Measurements from ENCODE around the gene MMP17. TPM values are rescaled to one million over a fixed set of nuclear protein-coding genes. Genes with fewer than 3 reads are reported as not detected.

Gene MMP17
- total and polyA plus RNA-seq, 2 donors (not counting 1 experiment from before 2014, with no cell fraction given): 14.8 to 140 TPM

- no peak for DNase-seq
- no peaks in the 10 kb centered on the region for H3K79me2 ChIP-seq (ENCODE audit: control insufficient read depth, insufficient read depth, low read length)
- H2AFZ ChIP-seq (ENCODE audit: insufficient read depth, low read depth, low read length, poor library complexity, severe bottlenecking): no peak overlapping the region
- H3K9me3 Mint-ChIP-seq (ENCODE audit: insufficient read depth): no peaks in the 10 kb centered on the region
- ChIA-PET POLR2A (no interaction called here), CTCF (interaction anchor here (1.0 kb wide), 1 partner anchor 82 kb away, joined by 3 read pairs; no protein-coding TSS in a partner anchor)
- peaks cover 12% of the 10 kb centered on the region for H3K27me3 Mint-ChIP-seq
- intact Hi-C loops (cut with micrococcal nuclease): loop anchor here (2.0 kb wide), 1 partner anchor 95 kb away; the partner anchor contains the start of gene EP400
- no peak overlapping the region for H3K27ac Mint-ChIP-seq
- TF ChIP-seq EZH2 (IDR thresholded peaks at IDR 0.05; ENCODE audit: borderline replicate concordance, insufficient read depth, low read depth, low read length, poor library complexity, severe bottlenecking): no peak
- TF ChIP-seq CTCF (IDR thresholded peaks at IDR 0.05): no peak
- H3K27ac ChIP-seq (ENCODE audit: low read length in 2 of 2): no peak overlapping the region
- peaks cover 0 to 5% (median 0%) of the 10 kb centered on the region in 3 donors for H3K9me3 ChIP-seq (ENCODE audit: control extremely low read depth in 1 of 3, control insufficient read depth in 2 of 3, insufficient read depth in 1 of 3, low read length in 2 of 3)
- H3K4me2 ChIP-seq (replicated peaks; ENCODE audit: low read depth, low read length, poor library complexity, severe bottlenecking): no peak overlapping the region
- ATAC-seq (ENCODE audit: low read depth): no peak
- peaks cover 18 to 19% of the 10 kb centered on the region in 2 donors for H3K4me1 ChIP-seq (ENCODE audit: control insufficient read depth in 2 of 2, insufficient read depth in 2 of 2, low read length in 2 of 2)
- no peak overlapping the region for H3K9ac ChIP-seq (ENCODE audit: low read length)
- H3K36me3 ChIP-seq (replicated peaks in 1 of 2; ENCODE audit: control extremely low read depth in 1 of 2, control insufficient read depth in 1 of 2, extremely low read depth in 1 of 2, insufficient read depth in 2 of 2, low read length in 1 of 2): no peaks in the 10 kb centered on the region
- H3K4me1 Mint-ChIP-seq: peaks cover 20% of the 10 kb centered on the region
- H3K4me3 ChIP-seq (ENCODE audit: control extremely low read depth in 1 of 5, extremely low read depth in 1 of 5, insufficient read depth in 1 of 5, low read depth in 2 of 5, low read length in 4 of 5): no peak overlapping the region
- no peaks in the 10 kb centered on the region for H4K20me1 ChIP-seq (ENCODE audit: control insufficient read depth, insufficient read depth, low read length, poor library complexity, severe bottlenecking)
- WGBS (ENCODE audit: insufficient coverage): 88% methylated on average over 34 of the region's 35 CpGs
- peaks cover 0 to 14% (median 0%) of the 10 kb centered on the region in 4 experiments for H3K27me3 ChIP-seq (replicated peaks in 1 of 4; ENCODE audit: control extremely low read depth in 1 of 4, control insufficient read depth in 3 of 4, insufficient read depth in 4 of 4, low read length in 3 of 4)
- no peak overlapping the region for H3K4me3 Mint-ChIP-seq
Measured at GRCh38 chr12:131853832-131854797, 25.9 kb downstream of the MMP17 start.
